HG03280 (cell line): ENCODE data around the gene DAB2IP.

ENCODE experiments used
- ATAC-seq: cut with Tn5 transposase; IDR thresholded peaks from one replicate; pipeline ENCODE4 v1.9.1; 2021; ENCODE audit warnings: mild to moderate bottlenecking, moderate library complexity; ENCODE audit not compliant: unreplicated experiment

DAB2IP gene

GRCh38 chr9:121813519-121814210 lies 162.2 kb downstream of the DAB2IP start:
- ATAC-seq: no peak

GRCh38 chr9:121814594-121814993 lies 163.2 kb downstream of the DAB2IP start:
- no peak for ATAC-seq

GRCh38 chr9:121815084-121815483 lies 163.7 kb downstream of the DAB2IP start:
- ATAC-seq: no peak

GRCh38 chr9:121815546-121816448 lies 164.4 kb downstream of the DAB2IP start:
- no peak for ATAC-seq

- ATAC-seq: no peak
Observed at GRCh38 chr9:121816449-121816817, 165.0 kb downstream of the DAB2IP start.

GRCh38 chr9:121816845-121817450 lies 165.5 kb downstream of the DAB2IP start:
- ATAC-seq: no peak

- no peak for ATAC-seq
Observed at GRCh38 chr9:121817476-121817875, 166.0 kb downstream of the DAB2IP start.

- ATAC-seq: no peak
Observed at GRCh38 chr9:121818016-121818661, 166.7 kb downstream of the DAB2IP start.

- no peak for ATAC-seq
Observed at GRCh38 chr9:121818841-121819427, 167.5 kb downstream of the DAB2IP start.

- ATAC-seq: no peak
Observed at GRCh38 chr9:121819428-121820231, 168.2 kb downstream of the DAB2IP start.

- ATAC-seq: no peak
Observed at GRCh38 chr9:121820286-121821005, 169.0 kb downstream of the DAB2IP start.

- ATAC-seq: no peak
Observed at GRCh38 chr9:121821326-121821725, 169.9 kb downstream of the DAB2IP start.

GRCh38 chr9:121822093-121823085 lies 171.0 kb downstream of the DAB2IP start:
- no peak for ATAC-seq

- ATAC-seq: no peak
Observed at GRCh38 chr9:121823451-121824169, 172.2 kb downstream of the DAB2IP start.

GRCh38 chr9:121824651-121825030 lies 173.2 kb downstream of the DAB2IP start:
- no peak for ATAC-seq

GRCh38 chr9:121825031-121825691 lies 173.7 kb downstream of the DAB2IP start:
- no peak for ATAC-seq

GRCh38 chr9:121826711-121827110 lies 175.3 kb downstream of the DAB2IP start:
- ATAC-seq: no peak
